22Rv1 (cell line): ENCODE results near the gene RNF213.

Experiments used
- ZFX ChIP-seq: fragments of 450-650 bp; IDR thresholded peaks from 2 replicates; pipeline ENCODE4 v1.6.1; 2017; ENCODE audit warnings: antibody characterized with exemption, borderline replicate concordance
- TF ChIP-seq, protein P1 (sequence below): fragments of 450-650 bp; IDR thresholded peaks from 2 replicates; pipeline ENCODE4 v1.5.1; 2017; ENCODE audit warnings: mild to moderate bottlenecking

GRCh38 chr17:80327518-80327917 lies 66.9 kb downstream of the RNF213 start:
- TF ChIP-seq, protein P1, sequence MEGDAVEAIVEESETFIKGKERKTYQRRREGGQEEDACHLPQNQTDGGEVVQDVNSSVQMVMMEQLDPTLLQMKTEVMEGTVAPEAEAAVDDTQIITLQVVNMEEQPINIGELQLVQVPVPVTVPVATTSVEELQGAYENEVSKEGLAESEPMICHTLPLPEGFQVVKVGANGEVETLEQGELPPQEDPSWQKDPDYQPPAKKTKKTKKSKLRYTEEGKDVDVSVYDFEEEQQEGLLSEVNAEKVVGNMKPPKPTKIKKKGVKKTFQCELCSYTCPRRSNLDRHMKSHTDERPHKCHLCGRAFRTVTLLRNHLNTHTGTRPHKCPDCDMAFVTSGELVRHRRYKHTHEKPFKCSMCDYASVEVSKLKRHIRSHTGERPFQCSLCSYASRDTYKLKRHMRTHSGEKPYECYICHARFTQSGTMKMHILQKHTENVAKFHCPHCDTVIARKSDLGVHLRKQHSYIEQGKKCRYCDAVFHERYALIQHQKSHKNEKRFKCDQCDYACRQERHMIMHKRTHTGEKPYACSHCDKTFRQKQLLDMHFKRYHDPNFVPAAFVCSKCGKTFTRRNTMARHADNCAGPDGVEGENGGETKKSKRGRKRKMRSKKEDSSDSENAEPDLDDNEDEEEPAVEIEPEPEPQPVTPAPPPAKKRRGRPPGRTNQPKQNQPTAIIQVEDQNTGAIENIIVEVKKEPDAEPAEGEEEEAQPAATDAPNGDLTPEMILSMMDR, result no peak
- TF ChIP-seq ZFX, result no peak
